DOHH2 (cell line): ENCODE data around the gene AATF.

Experiments
- H3F3A ChIP-seq: fragments of 200-600 bp; sonication (generic), shearing (Covaris generic); 2 replicates; pipeline ENCODE4 v1.6.0; 2016; ENCODE audit warnings: antibody characterized with exemption, mild to moderate bottlenecking; ENCODE audit not compliant: control insufficient read depth, insufficient read depth
- H3K27ac ChIP-seq: fragments of 200-600 bp; sonication (generic); 2 replicates; pipeline ENCODE4 v1.5.1; 2014; ENCODE audit warnings: low read depth, mild to moderate bottlenecking, low read length, moderate library complexity
- H3K27me3 ChIP-seq: fragments of 200-600 bp; sonication (generic); 2 replicates; pipeline ENCODE4 v1.6.1; 2014; ENCODE audit warnings: mild to moderate bottlenecking, low read length, mixed read lengths; ENCODE audit not compliant: control insufficient read depth
- H3K36me3 ChIP-seq: fragments of 200-600 bp; sonication (generic); 2 replicates; pipeline ENCODE4 v1.6.1; 2014; ENCODE audit warnings: mild to moderate bottlenecking, low read length, moderate library complexity, mixed read lengths; ENCODE audit not compliant: control insufficient read depth
- H3K4me1 ChIP-seq: fragments of 200-600 bp; sonication (generic); 2 replicates; pipeline ENCODE4 v1.6.1; 2014; ENCODE audit warnings: mild to moderate bottlenecking, low read length, mixed read lengths; ENCODE audit not compliant: control insufficient read depth
- H3K4me2 ChIP-seq: fragments of 200-600 bp; sonication (generic); 2 replicates; pipeline ENCODE4 v1.6.0; 2014; ENCODE audit warnings: mild to moderate bottlenecking, low read length, moderate library complexity
- H3K4me3 ChIP-seq: fragments of 200-600 bp; sonication (generic); 2 replicates; pipeline ENCODE4 v1.5.1; 2014; ENCODE audit warnings: mild to moderate bottlenecking, low read length, mixed read lengths
- H3K79me2 ChIP-seq: fragments of 200-600 bp; sonication (generic); 2 replicates; pipeline ENCODE4 v1.6.1; 2014; ENCODE audit warnings: mild to moderate bottlenecking, low read length, mixed read lengths; ENCODE audit not compliant: control insufficient read depth
- H3K9me2 ChIP-seq: fragments of 200-600 bp; sonication (generic); replicated peaks from 2 replicates; pipeline ENCODE4 v1.6.1; 2014; ENCODE audit warnings: mild to moderate bottlenecking, low read length, mixed read lengths; ENCODE audit not compliant: control insufficient read depth
- H3K9me3 ChIP-seq: fragments of 200-600 bp; sonication (generic); 2 replicates; pipeline ENCODE4 v1.6.1; 2014; ENCODE audit warnings: antibody characterized with exemption, low read length, mixed read lengths; ENCODE audit not compliant: control insufficient read depth, insufficient read depth
- H4K20me1 ChIP-seq: fragments of 200-600 bp; sonication (generic); 2 replicates; pipeline ENCODE4 v1.6.0; 2014; ENCODE audit warnings: low read depth, mild to moderate bottlenecking, antibody characterized with exemption, low read length, moderate library complexity; ENCODE audit not compliant: control insufficient read depth, insufficient read depth
- EZH2phosphoT487 ChIP-seq: fragments of 200-600 bp; sonication (generic); IDR thresholded peaks from 2 replicates; pipeline ENCODE4 v1.6.1; 2017; ENCODE audit warnings: borderline replicate concordance, mild to moderate bottlenecking, antibody characterized with exemption, low read length, moderate library complexity, mixed read lengths
- TF ChIP-seq, protein P1 (sequence below): fragments of 200-600 bp; sonication (generic); IDR thresholded peaks from one replicate; pipeline ENCODE4 v1.5.1; 2014; ENCODE audit warnings: antibody characterized with exemption, mild to moderate bottlenecking, low read depth, low read length; ENCODE audit not compliant: poor library complexity, severe bottlenecking

Gene AATF

DNA sequence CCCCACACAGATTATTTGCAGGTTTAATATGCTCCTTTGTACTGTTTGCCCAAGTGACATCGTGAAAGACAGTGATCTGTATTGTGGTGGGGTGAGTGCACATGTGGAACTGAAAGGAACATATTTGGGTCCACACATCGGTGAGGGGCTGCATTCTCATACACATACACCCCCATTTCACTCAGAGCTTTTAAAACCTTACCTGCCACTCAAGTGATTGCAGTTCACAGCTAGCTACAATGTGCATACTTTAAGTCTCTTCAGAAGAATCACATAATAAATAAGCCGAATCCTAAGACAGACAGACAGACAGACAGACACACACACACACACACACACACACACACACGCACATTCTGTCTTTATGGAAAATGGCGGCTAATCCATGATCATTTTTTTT, 102.6 kb downstream of the AATF start:
- Histone ChIP-seq H3K36me3 (peaks cover 35% of the 10 kb centered on the region), H3F3A (peaks cover 4% of the 10 kb centered on the region)

DNA sequence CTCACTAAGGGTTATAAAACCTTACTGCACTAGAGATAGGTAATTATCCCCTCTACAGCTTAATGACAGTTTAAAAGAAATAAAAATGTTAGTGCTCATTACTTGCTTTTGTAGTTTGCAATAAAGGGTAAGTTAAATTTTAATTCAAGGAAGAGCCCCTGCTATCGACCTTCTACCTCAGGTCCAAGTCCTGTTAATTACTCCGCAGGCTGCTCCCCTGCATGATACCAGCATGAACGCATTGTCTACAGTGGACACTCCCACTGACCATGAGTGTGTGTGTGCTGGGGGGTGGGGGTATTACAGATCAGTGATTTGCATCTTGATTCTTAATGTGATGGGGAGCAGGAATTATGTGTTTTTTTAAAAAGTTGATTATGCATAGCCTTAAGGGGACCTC, 103.1 kb downstream of the AATF start:
- Histone ChIP-seq H3K4me2 (no peak overlapping the region), H3K4me1 (no peaks in the 10 kb centered on the region), H4K20me1 (no peaks in the 10 kb centered on the region), H3F3A (peaks cover 3% of the 10 kb centered on the region), H3K9me3 (no peaks in the 10 kb centered on the region), H3K4me3 (no peak overlapping the region), H3K27me3 (no peaks in the 10 kb centered on the region), H3K36me3 (peaks cover 39% of the 10 kb centered on the region), H3K9me2 (no peaks in the 10 kb centered on the region), H3K27ac (no peak overlapping the region), H3K79me2 (no peaks in the 10 kb centered on the region)
- TF ChIP-seq EZH2phosphoT487, result no peak
- TF ChIP-seq, protein P1, sequence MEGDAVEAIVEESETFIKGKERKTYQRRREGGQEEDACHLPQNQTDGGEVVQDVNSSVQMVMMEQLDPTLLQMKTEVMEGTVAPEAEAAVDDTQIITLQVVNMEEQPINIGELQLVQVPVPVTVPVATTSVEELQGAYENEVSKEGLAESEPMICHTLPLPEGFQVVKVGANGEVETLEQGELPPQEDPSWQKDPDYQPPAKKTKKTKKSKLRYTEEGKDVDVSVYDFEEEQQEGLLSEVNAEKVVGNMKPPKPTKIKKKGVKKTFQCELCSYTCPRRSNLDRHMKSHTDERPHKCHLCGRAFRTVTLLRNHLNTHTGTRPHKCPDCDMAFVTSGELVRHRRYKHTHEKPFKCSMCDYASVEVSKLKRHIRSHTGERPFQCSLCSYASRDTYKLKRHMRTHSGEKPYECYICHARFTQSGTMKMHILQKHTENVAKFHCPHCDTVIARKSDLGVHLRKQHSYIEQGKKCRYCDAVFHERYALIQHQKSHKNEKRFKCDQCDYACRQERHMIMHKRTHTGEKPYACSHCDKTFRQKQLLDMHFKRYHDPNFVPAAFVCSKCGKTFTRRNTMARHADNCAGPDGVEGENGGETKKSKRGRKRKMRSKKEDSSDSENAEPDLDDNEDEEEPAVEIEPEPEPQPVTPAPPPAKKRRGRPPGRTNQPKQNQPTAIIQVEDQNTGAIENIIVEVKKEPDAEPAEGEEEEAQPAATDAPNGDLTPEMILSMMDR, result no peak

More for the DNA sequence above, 102.6 kb downstream of the AATF start:
- Histone ChIP-seq H4K20me1 (no peaks in the 10 kb centered on the region), H3K79me2 (no peaks in the 10 kb centered on the region), H3K4me1 (no peaks in the 10 kb centered on the region), H3K4me3 (no peak overlapping the region), H3K9me3 (no peaks in the 10 kb centered on the region), H3K9me2 (no peaks in the 10 kb centered on the region), H3K4me2 (no peak overlapping the region), H3K27ac (no peak overlapping the region), H3K27me3 (no peaks in the 10 kb centered on the region)
- TF ChIP-seq, protein P1, result no peak
- no peak for TF ChIP-seq EZH2phosphoT487

GRCh38 chr17:37052450-37052849, 103.7 kb downstream of the AATF start:
- Histone ChIP-seq H3K27ac (no peak overlapping the region), H4K20me1 (no peaks in the 10 kb centered on the region), H3K27me3 (no peaks in the 10 kb centered on the region), H3K9me3 (no peaks in the 10 kb centered on the region), H3K4me2 (no peak overlapping the region), H3K9me2 (no peaks in the 10 kb centered on the region), H3K4me1 (no peaks in the 10 kb centered on the region), H3K36me3 (peaks cover 41% of the 10 kb centered on the region), H3F3A (no peaks in the 10 kb centered on the region), H3K79me2 (no peaks in the 10 kb centered on the region), H3K4me3 (no peak overlapping the region)
- TF ChIP-seq, protein P1, result no peak
- TF ChIP-seq EZH2phosphoT487, result no peak

GRCh38 chr17:37054894-37055293, 106.1 kb downstream of the AATF start:
- no peaks in the 10 kb centered on the region for H3K9me2 ChIP-seq
- H3K4me3 ChIP-seq, result no peak overlapping the region
- no peaks in the 10 kb centered on the region for H3K27me3 ChIP-seq
- H3K9me3 ChIP-seq, result no peaks in the 10 kb centered on the region
- TF ChIP-seq, protein P1, result no peak
- no peak for TF ChIP-seq EZH2phosphoT487
- H3K27ac ChIP-seq, result no peak overlapping the region
- no peaks in the 10 kb centered on the region for H3K4me1 ChIP-seq
- H3F3A ChIP-seq, result no peaks in the 10 kb centered on the region
- H3K79me2 ChIP-seq, result no peaks in the 10 kb centered on the region
- H3K36me3 ChIP-seq, result peaks cover 32% of the 10 kb centered on the region
- no peaks in the 10 kb centered on the region for H4K20me1 ChIP-seq
- no peak overlapping the region for H3K4me2 ChIP-seq
